B cell (primary cell): ENCODE measurements around the gene EFHD2. TPM values are rescaled to one million over a fixed set of nuclear protein-coding genes. Genes with fewer than 3 reads are reported as not detected.

Source experiments
- ATAC-seq: fragments of 200-7000 bp; cut with Tn5 transposase; one replicate; pipeline ENCODE4 v1.10.0; 2021; ENCODE audit warnings: low read depth, mild to moderate bottlenecking, moderate number of reproducible peaks, moderate library complexity
- CTCF ChIA-PET: fragments of 350-600 bp; sonication (Branson Sonifier 250); formaldehyde crosslinking; loops from one replicate; lab custom pipeline; 2021; ENCODE audit warnings: antibody characterized with exemption, inconsistent platforms; lab: Charles Lee
- POLR2A ChIA-PET: fragments of 350-600 bp; sonication (Branson Sonifier 250); formaldehyde crosslinking; loops from one replicate; lab custom pipeline; 2021; ENCODE audit warnings: antibody characterized with exemption; lab: Charles Lee
- DNase-seq: peaks from one replicate; pipeline ENCODE4 v3.0.0; 2013
- H2AFZ ChIP-seq: 2 replicates; pipeline ENCODE4 v1.6.1; 2012; ENCODE audit warnings: mild to moderate bottlenecking, low read depth, low read length; ENCODE audit not compliant: insufficient read depth, poor library complexity, severe bottlenecking
- H3K27ac ChIP-seq, 2 donors: 1 replicate in 1 of 2; 2 replicates in 1 of 2; pipeline ENCODE4 v1.5.1; 2012 to 2013; ENCODE audit warnings: low read length in 2 of 2, mild to moderate bottlenecking in 2 of 2, moderate library complexity in 1 of 2
- H3K27me3 ChIP-seq, 4 experiments: fragments of 200-600 bp in 1 of 4; sonication (generic) in 1 of 4; replicated peaks in 1 of 4; 1 replicate in 2 of 4; 2 replicates in 2 of 4; pipeline versions ENCODE4 v1.6.1 to v1.7.0; 2013 to 2016; ENCODE audit warnings: low read length in 3 of 4, mild to moderate bottlenecking in 2 of 4, mixed read lengths in 1 of 4, moderate library complexity in 1 of 4; ENCODE audit not compliant: insufficient read depth in 4 of 4, control insufficient read depth in 3 of 4; ENCODE audit errors: control extremely low read depth in 1 of 4
- H3K36me3 ChIP-seq, 2 experiments: replicated peaks in 1 of 2; 1 replicate in 1 of 2; 2 replicates in 1 of 2; pipeline versions ENCODE4 v1.6.1 to v1.7.1; 2013; ENCODE audit warnings: low read length in 1 of 2; ENCODE audit not compliant: insufficient read depth in 2 of 2, control insufficient read depth in 1 of 2; ENCODE audit errors: control extremely low read depth in 1 of 2, extremely low read depth in 1 of 2
- H3K4me1 ChIP-seq, 2 donors: fragments of 200-600 bp in 1 of 2; sonication (generic) in 1 of 2; 1 replicate in 1 of 2; 2 replicates in 1 of 2; pipeline versions ENCODE4 v1.5.1 to v1.6.1; 2013 to 2017; ENCODE audit warnings: low read length in 2 of 2; ENCODE audit not compliant: control insufficient read depth in 2 of 2, insufficient read depth in 2 of 2
- H3K4me2 ChIP-seq: replicated peaks from 2 replicates; pipeline ENCODE3; 2012; ENCODE audit warnings: mild to moderate bottlenecking, low read depth, low read length; ENCODE audit not compliant: poor library complexity, severe bottlenecking
- H3K4me3 ChIP-seq, 5 experiments: fragments of 200-600 bp in 1 of 5; sonication (generic) in 1 of 5; 1 replicate in 3 of 5; 2 replicates in 2 of 5; pipeline versions ENCODE4 v1.5.1 to v1.7.0; 2011 to 2016; ENCODE audit warnings: low read length in 4 of 5, mild to moderate bottlenecking in 4 of 5, low read depth in 2 of 5, control low read depth in 1 of 5, moderate library complexity in 1 of 5; ENCODE audit not compliant: insufficient read depth in 1 of 5; ENCODE audit errors: control extremely low read depth in 1 of 5, extremely low read depth in 1 of 5
- H3K79me2 ChIP-seq: fragments of 200-600 bp; sonication (generic); one replicate; pipeline ENCODE4 v1.6.0; 2016; ENCODE audit warnings: low read length; ENCODE audit not compliant: control insufficient read depth, insufficient read depth
- H3K9ac ChIP-seq: fragments of 200-600 bp; sonication (generic); 2 replicates; pipeline ENCODE4 v1.6.1; 2017; ENCODE audit warnings: mild to moderate bottlenecking, low read length, moderate library complexity
- H3K9me3 ChIP-seq, 3 donors: one replicate each; pipeline versions ENCODE4 v1.6.1 to v1.7.1; 2013; ENCODE audit warnings: low read length in 2 of 3; ENCODE audit not compliant: control insufficient read depth in 2 of 3, insufficient read depth in 1 of 3; ENCODE audit errors: control extremely low read depth in 1 of 3
- H4K20me1 ChIP-seq: 2 replicates; pipeline ENCODE4 v1.6.0; 2012; ENCODE audit warnings: mild to moderate bottlenecking, low read length; ENCODE audit not compliant: insufficient read depth, control insufficient read depth, poor library complexity, severe bottlenecking
- H3K27ac Mint-ChIP-seq: one replicate; pipeline ENCODE4 v1.8.0; 2021; ENCODE audit warnings: mixed read lengths
- H3K27me3 Mint-ChIP-seq: one replicate; pipeline ENCODE4 v1.8.0; 2021; ENCODE audit warnings: mixed read lengths
- H3K4me1 Mint-ChIP-seq: one replicate; pipeline ENCODE4 v1.8.0; 2021; ENCODE audit warnings: mixed read lengths
- H3K4me3 Mint-ChIP-seq: one replicate; pipeline ENCODE4 v1.8.0; 2021; ENCODE audit warnings: mixed read lengths
- H3K9me3 Mint-ChIP-seq: one replicate; pipeline ENCODE4 v1.8.0; 2022; ENCODE audit warnings: mixed read lengths; ENCODE audit not compliant: insufficient read depth
- EZH2 ChIP-seq: IDR thresholded peaks from 2 replicates; pipeline ENCODE4 v1.6.1; 2012; ENCODE audit warnings: borderline replicate concordance, low read depth, mild to moderate bottlenecking, moderate library complexity, low read length; ENCODE audit not compliant: insufficient read depth, poor library complexity, severe bottlenecking
- WGBS: methylation state at CpG from one replicate; pipeline ENCODE4 v1.1.5; 2013; ENCODE audit warnings: missing lambda C conversion rate; ENCODE audit not compliant: insufficient coverage; 5-methylcytosine and 5-hydroxymethylcytosine counted together
- intact Hi-C: fragments of 100-400 bp; cut with micrococcal nuclease; formaldehyde crosslinking; loops from one replicate; pipeline ENCODE4 v1.10.0; 2022
- polyA plus RNA-seq: library from polyadenylated mRNA; depleted of rRNA; stranded (reverse); fragments of >200 nt; gene quantifications from 2 replicates; pipeline ENCODE4 v1.2.3, GENCODE V29; 2012
- total RNA-seq, 2 donors: library from RNA; stranded (reverse); fragments of 120-200 nt in 1 of 2; gene quantifications; 1 replicate in 1 of 2; 2 replicates in 1 of 2; pipeline versions ENCODE4 v1.2.3 to v1.2.4, GENCODE V29; 2013 to 2022
- TF ChIP-seq, protein P1 (sequence below): fragments of 200-600 bp; IDR thresholded peaks from one replicate; pipeline ENCODE4 v1.8.0; 2022; ENCODE audit warnings: antibody characterized with exemption, mild to moderate bottlenecking

EFHD2 gene
- total and polyA plus RNA-seq, 2 donors (not counting 1 experiment from before 2014, with no cell fraction given): 39.3 to 67.2 TPM

DNA sequence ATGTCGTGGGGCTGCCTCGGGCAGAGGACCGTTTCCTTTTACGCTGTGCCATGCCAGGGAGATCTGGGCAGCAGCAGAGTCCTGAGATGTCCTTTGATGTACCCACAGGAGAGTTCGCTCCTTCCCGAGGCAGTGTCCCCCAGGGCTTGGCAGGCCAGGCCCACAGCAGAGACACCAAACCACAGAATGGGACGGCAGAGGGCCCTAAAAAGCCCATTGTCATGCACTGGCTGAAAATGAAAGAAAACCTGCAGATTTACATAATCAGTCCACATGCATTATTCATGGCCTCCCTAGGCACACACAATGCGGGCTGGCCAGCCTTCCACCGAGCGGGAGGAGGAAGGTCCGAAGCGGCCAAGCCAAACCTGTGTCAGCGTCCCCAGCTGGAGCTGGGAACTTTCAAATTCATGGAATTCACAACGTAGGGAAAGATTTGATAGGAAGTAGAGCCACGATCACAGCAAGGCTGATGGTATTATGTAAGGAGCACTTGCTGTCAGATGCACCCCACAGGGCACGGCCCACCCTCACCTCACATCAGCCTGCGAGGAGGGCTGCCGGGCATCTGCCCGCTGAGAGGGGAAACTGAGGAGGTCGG is 25.3 kb upstream of the EFHD2 start:
- Histone ChIP-seq H3K79me2 (no peaks in the 10 kb centered on the region), H4K20me1 (no peaks in the 10 kb centered on the region), H3K9me3 (no peaks in the 10 kb centered on the region), H3K9ac (peak overlapping the region; percentile 19), H3K4me2 (peak overlapping the region; percentile 53), H3K27me3 (peaks cover 0 to 9% (median 7%) of the 10 kb centered on the region in 4 experiments), H3K4me3 (peak overlapping the region in 3 of 5 experiments; percentile 8 to 31 (median 15)), H3K27ac (no peak overlapping the region), H3K4me1 (peaks cover 7 to 23% of the 10 kb centered on the region in 2 donors), H2AFZ (peak overlapping the region; percentile 25), H3K36me3 (no peaks in the 10 kb centered on the region)
- ChIA-PET POLR2A (no interaction called here), CTCF (interaction anchor here (1.3 kb wide), 1 partner anchor 46 kb away, joined by 3 read pairs; no protein-coding TSS in a partner anchor)
- intact Hi-C loops: loop anchor here (5.0 kb wide), 1 partner anchor 48 kb away; no protein-coding TSS in a partner anchor
- 40% methylated on average over 18 of the region's 20 CpGs for WGBS
- H3K4me1 Mint-ChIP-seq: peaks cover 24% of the 10 kb centered on the region
- H3K27ac Mint-ChIP-seq: no peak overlapping the region
- no peaks in the 10 kb centered on the region for H3K9me3 Mint-ChIP-seq
- ATAC-seq: peak; percentile 53
- DNase-seq: peak; percentile 49
- H3K4me3 Mint-ChIP-seq: peak overlapping the region; percentile 93
- H3K27me3 Mint-ChIP-seq: peaks cover 12% of the 10 kb centered on the region
- TF ChIP-seq, protein P1, sequence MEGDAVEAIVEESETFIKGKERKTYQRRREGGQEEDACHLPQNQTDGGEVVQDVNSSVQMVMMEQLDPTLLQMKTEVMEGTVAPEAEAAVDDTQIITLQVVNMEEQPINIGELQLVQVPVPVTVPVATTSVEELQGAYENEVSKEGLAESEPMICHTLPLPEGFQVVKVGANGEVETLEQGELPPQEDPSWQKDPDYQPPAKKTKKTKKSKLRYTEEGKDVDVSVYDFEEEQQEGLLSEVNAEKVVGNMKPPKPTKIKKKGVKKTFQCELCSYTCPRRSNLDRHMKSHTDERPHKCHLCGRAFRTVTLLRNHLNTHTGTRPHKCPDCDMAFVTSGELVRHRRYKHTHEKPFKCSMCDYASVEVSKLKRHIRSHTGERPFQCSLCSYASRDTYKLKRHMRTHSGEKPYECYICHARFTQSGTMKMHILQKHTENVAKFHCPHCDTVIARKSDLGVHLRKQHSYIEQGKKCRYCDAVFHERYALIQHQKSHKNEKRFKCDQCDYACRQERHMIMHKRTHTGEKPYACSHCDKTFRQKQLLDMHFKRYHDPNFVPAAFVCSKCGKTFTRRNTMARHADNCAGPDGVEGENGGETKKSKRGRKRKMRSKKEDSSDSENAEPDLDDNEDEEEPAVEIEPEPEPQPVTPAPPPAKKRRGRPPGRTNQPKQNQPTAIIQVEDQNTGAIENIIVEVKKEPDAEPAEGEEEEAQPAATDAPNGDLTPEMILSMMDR: no peak
- no peak for TF ChIP-seq EZH2

DNA sequence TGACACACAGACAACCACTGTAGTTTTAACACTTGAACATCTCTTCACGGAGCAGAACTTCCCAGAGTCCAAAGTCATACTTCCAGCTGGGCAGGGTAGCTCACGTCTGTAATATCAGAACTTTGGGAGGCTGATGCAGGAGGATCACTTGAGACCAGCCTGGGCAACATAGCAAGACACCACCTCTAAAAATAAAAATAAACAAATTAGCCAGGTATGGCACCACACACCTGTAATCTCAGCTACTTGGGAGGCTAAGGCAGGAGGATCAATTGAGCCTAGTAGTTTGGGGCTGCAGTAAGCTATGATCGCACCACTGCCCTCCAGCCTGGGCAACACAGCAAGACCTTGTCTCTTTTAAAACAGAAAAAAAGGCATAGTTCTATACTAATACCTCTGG is 24.3 kb upstream of the EFHD2 start:
- TF ChIP-seq, protein P1: no peak
- TF ChIP-seq EZH2: no peak
- no peak overlapping the region for H3K27ac ChIP-seq
- H3K4me3 ChIP-seq: no peak overlapping the region
- peaks cover 13% of the 10 kb centered on the region for H3K27me3 Mint-ChIP-seq
- H3K4me1 ChIP-seq: peaks cover 7 to 23% of the 10 kb centered on the region in 2 donors
- H3K9me3 ChIP-seq: no peaks in the 10 kb centered on the region
- no peak overlapping the region for H3K27ac Mint-ChIP-seq
- WGBS: 100% methylated on average over 1 of the region's 3 CpGs
- H2AFZ ChIP-seq: no peak overlapping the region
- peak overlapping the region; percentile 41 for H3K4me3 Mint-ChIP-seq
- CTCF ChIA-PET: interaction anchor here (0.9 to 1.8 kb wide), 3 partner anchors 16 to 62 kb away, joined by 3 to 8 read pairs (median 5); no protein-coding TSS in a partner anchor
- no peaks in the 10 kb centered on the region for H4K20me1 ChIP-seq
- DNase-seq (no peak), ATAC-seq (no peak)
- peak overlapping the region; percentile 56 for H3K4me2 ChIP-seq
- H3K9ac ChIP-seq: no peak overlapping the region
- peaks cover 0 to 9% (median 7%) of the 10 kb centered on the region in 4 experiments for H3K27me3 ChIP-seq
- H3K79me2 ChIP-seq: no peaks in the 10 kb centered on the region
- no peaks in the 10 kb centered on the region for H3K36me3 ChIP-seq
- POLR2A ChIA-PET: interaction anchor here (0.5 kb wide), 1 partner anchor 63 kb away, joined by 10 read pairs; no protein-coding TSS in a partner anchor
- H3K4me1 Mint-ChIP-seq: peaks cover 24% of the 10 kb centered on the region
- no peaks in the 10 kb centered on the region for H3K9me3 Mint-ChIP-seq
- intact Hi-C loops: no loop called here
